HFFc6 (cell line): Measurements from ENCODE around the gene ZNF518B. TPM values are rescaled to one million over a fixed set of nuclear protein-coding genes. Genes with fewer than 3 reads are reported as not detected.

ENCODE experiments used
- DNase-seq: peaks from one replicate; pipeline ENCODE4 v3.0.0-alpha.2; 2018
- H3K27ac Mint-ChIP-seq: 2 replicates; pipeline ENCODE4 v1.8.0; 2020; ENCODE audit warnings: mild to moderate bottlenecking, mixed read lengths
- H3K27me3 Mint-ChIP-seq: 2 replicates; pipeline ENCODE4 v1.8.0; 2021; ENCODE audit warnings: mild to moderate bottlenecking, moderate library complexity, mixed read lengths; ENCODE audit not compliant: insufficient read depth
- H3K36me3 Mint-ChIP-seq: 2 replicates; pipeline ENCODE4 v1.8.0; 2021; ENCODE audit warnings: low read depth, mixed read lengths
- H3K4me1 Mint-ChIP-seq: 2 replicates; pipeline ENCODE4 v1.8.0; 2020; ENCODE audit warnings: low read depth, mixed read lengths
- H3K4me3 Mint-ChIP-seq: 2 replicates; pipeline ENCODE4 v1.8.0; 2020; ENCODE audit warnings: mild to moderate bottlenecking, moderate library complexity, mixed read lengths
- H3K9me3 Mint-ChIP-seq: 2 replicates; pipeline ENCODE4 v1.8.0; 2020; ENCODE audit warnings: mild to moderate bottlenecking, mixed read lengths
- CTCF ChIP-seq: fragments of 200-600 bp; sonication (generic); IDR thresholded peaks from 2 replicates; pipeline ENCODE4 v1.5.0; 2021; ENCODE audit warnings: antibody characterized with exemption, mild to moderate bottlenecking
- total RNA-seq, 6 experiments: library from RNA; stranded (reverse); fragmentation: NEBNext Ultra II Directional; extraction: Animal tissue kit (Norgen Biotek cat#: 25700); gene quantifications; 2 replicates in 1 of 6; 3 replicates in 5 of 6; pipeline ENCODE4 v1.2.3, GENCODE V29; 2021

The ZNF518B gene
- total RNA-seq, 6 experiments from 2014 or later = 13.2 to 15.7 (median 15.1) TPM

DNA sequence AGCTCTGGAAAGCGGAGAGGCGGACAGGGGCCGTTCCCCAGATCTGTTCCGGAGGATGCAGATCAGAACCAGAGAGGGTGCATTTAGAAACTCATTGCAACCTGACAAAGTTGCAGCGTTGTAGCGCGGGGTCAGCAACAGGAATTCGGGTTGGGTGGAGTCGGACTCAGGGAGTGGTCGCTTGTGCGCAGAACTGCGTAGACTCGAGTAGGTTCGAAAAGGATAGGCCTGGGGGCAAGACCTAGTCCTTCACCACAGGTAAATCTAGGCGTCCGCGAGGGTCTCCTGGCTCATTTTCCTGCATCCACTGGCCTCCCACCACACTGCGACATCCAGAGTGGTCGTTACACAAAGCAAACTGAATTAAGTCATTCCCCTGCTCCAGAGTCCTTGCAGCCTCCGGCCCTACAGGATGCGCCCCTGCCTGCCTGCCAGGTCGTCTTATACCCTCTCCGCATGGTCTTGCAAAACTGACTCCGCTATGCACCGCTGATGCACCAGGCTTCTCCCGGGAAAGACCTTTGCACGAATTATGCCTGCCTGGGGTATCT, 4.7 kb upstream of the ZNF518B start:
- Mint-ChIP-seq H3K4me3 (no peak overlapping the region), H3K4me1 (no peaks in the 10 kb centered on the region), H3K9me3 (no peaks in the 10 kb centered on the region), H3K27ac (no peak overlapping the region), H3K27me3 (peaks cover 18% of the 10 kb centered on the region), H3K36me3 (no peaks in the 10 kb centered on the region)
- no peak for TF ChIP-seq CTCF
- DNase-seq = no peak

- Mint-ChIP-seq H3K36me3 (peaks cover 3% of the 10 kb centered on the region), H3K27me3 (peaks cover 18% of the 10 kb centered on the region), H3K4me3 (peak overlapping the region; percentile 16; the same call in 1 of the 2 replicates), H3K9me3 (peaks cover 2% of the 10 kb centered on the region), H3K4me1 (peaks cover 2% of the 10 kb centered on the region; the same call in 1 of the 2 replicates), H3K27ac (no peak overlapping the region)
- peak; percentile 86 for TF ChIP-seq CTCF
- DNase-seq = no peak
These were observed 4.0 kb upstream of the ZNF518B start for GRCh38 chr4:10461091-10461849.

DNA sequence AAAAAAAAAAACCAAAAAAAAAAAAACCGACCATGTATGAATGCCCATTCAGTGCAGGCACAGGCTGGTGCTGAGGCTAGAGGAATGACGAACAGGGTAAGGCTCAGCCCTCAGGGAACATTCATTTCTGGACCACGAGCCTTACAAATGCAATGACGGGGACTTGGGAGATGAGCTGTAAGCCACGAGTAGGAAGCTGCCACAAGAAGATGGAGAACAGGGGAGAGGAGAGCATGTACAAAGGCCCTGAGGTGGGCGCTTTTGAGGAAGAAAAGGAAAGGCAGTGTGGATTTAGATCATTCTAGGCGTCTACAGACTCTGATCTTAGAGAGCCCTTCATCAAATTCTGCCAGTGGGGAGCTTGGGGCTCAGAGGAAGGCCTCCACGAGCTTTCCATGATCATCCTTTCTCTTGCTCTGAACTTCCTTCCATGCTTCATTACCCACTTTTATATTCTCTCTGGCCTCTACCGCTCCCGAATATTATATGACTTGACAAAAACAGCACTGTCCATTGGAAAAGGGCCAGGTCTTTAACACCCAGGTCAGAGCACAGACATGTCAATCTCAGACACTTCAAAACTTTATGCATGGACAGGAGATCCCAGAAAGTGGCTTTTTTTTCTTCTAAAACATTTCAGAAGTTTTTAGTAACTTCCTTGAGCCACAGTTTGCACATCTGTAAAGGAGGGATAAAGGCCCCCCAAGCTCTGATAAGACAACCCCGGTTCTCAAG, 3.3 kb upstream of the ZNF518B start:
- Mint-ChIP-seq H3K27ac (no peak overlapping the region), H3K4me3 (no peak overlapping the region)
- no peak for DNase-seq

DNA sequence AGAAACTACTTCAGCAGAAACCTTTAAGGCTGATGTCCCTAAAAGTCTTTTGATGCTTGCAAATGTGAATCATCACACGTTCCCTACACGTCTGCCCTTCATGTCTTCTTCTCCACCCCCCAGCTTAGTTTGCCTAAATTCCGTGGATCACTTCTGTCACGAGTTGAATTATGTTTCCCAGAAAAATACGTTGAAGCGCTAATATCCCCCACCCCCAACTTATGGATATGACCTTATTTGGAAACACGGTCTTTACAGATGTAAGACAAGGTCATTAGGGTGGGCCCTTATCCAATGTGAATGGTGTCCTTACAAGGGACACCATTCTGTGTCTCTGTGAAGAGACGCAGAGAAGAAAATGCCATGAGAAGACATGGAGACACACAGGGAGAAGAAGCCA, 2.1 kb upstream of the ZNF518B start:
- Mint-ChIP-seq H3K27me3 (peaks cover 19% of the 10 kb centered on the region), H3K9me3 (peaks cover 6% of the 10 kb centered on the region), H3K4me3 (no peak overlapping the region), H3K4me1 (peaks cover 6% of the 10 kb centered on the region; the same call in 1 of the 2 replicates), H3K36me3 (peaks cover 14% of the 10 kb centered on the region), H3K27ac (no peak overlapping the region)
- no peak for TF ChIP-seq CTCF
- DNase-seq = no peak

More for the DNA sequence above, 3.3 kb upstream of the ZNF518B start:
- Mint-ChIP-seq H3K27me3 (peaks cover 18% of the 10 kb centered on the region), H3K9me3 (peaks cover 6% of the 10 kb centered on the region), H3K4me1 (peaks cover 6% of the 10 kb centered on the region; the same call in 1 of the 2 replicates), H3K36me3 (peaks cover 6% of the 10 kb centered on the region)
- no peak for TF ChIP-seq CTCF

DNA sequence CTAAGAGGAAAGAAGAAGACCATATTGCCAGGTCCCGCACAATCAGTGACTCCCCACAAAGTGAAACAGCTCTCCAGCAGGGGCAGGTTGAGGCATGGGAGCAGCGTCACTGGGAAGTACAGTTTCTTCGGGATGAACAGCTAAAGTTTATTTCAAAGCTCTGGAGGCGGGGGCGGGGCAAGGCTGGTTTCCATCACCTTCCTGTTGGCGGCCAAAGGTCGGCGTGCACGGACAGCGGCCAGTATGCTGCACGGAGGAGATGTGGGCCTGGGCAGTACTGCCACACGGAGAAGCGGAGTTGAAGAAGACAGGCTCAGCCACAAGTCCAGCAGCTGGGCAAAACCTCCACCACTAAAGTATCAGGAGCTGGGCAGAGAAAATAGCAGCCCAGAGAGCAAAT, 951 bp upstream of the ZNF518B start:
- Mint-ChIP-seq H3K27ac (no peak overlapping the region), H3K9me3 (peaks cover 6% of the 10 kb centered on the region), H3K4me3 (no peak overlapping the region), H3K4me1 (peaks cover 6% of the 10 kb centered on the region; the same call in 1 of the 2 replicates), H3K36me3 (peaks cover 19% of the 10 kb centered on the region), H3K27me3 (peaks cover 19% of the 10 kb centered on the region)
- no peak for DNase-seq
- TF ChIP-seq CTCF = no peak
